ENCODE measurements around the gene JADE2. TPM values are rescaled to one million over a fixed set of nuclear protein-coding genes. Genes with fewer than 3 reads are reported as not detected.

JADE2 gene
- total RNA-seq, 4 donors from 2014 or later: 51.7 to 116 (median 76.6) TPM

Small RNAs within 50 kb of the gene (small RNA-seq; reads per million reads assigned to genes)
- not detected for gene RN7SL541P
- gene RNU6-456P: not detected

Other genes with a start within 250 kb of the JADE2 start
- gene CDKL3, start 158.5 kb upstream of the JADE2 start, total RNA-seq: 1 to 10 TPM in 3 of 4 donors, not detected in 1; 1.3 to 6.6 (median 5.5) TPM
- gene UBE2B, start 154.1 kb upstream of the JADE2 start, total RNA-seq: 10 to 100 TPM; 36.8 to 83.2 (median 41.2) TPM
- gene CDKN2AIPNL, start 113.8 kb upstream of the JADE2 start, total RNA-seq: 10 to 100 TPM; 27.9 to 42.3 (median 34.8) TPM
- gene SAR1B, start 107.2 kb downstream of the JADE2 start, total RNA-seq: 10 to 100 TPM; 45.3 to 69.2 (median 53.8) TPM
- gene SEC24A, start 123.1 kb downstream of the JADE2 start, total RNA-seq: 10 to 100 TPM; 31.7 to 40.3 (median 33.5) TPM
- gene CAMLG, start 212.9 kb downstream of the JADE2 start, total RNA-seq: 10 to 100 TPM; 20.7 to 64.9 (median 29.3) TPM
- gene DDX46, start 233.1 kb downstream of the JADE2 start, total RNA-seq: 10 to 100 TPM; 37.3 to 97.0 (median 63.6) TPM